Keratinocyte (primary cell): ENCODE measurements around the gene GPR31. TPM values are rescaled to one million over a fixed set of nuclear protein-coding genes. Genes with fewer than 3 reads are reported as not detected.

Experiments used
- DNase-seq: peaks from one replicate; pipeline ENCODE4 v3.0.0-alpha.2; 2011; ENCODE audit warnings: low read depth, missing footprints, low spot score
- FAIRE-seq: peaks from 2 replicates; lab custom pipeline; 2011; peaks lifted over from hg19 to GRCh38; lab: Jason Lieb, UNC
- H2AFZ ChIP-seq: 2 replicates; pipeline ENCODE4 v1.6.0; 2012; ENCODE audit warnings: low read length, control low read depth, inconsistent platforms; ENCODE audit not compliant: control insufficient read depth
- H3K27ac ChIP-seq: 2 replicates; pipeline ENCODE4 v1.5.1; 2011; ENCODE audit warnings: low read length; ENCODE audit not compliant: control insufficient read depth, insufficient read depth
- H3K27me3 ChIP-seq: 3 replicates; pipeline ENCODE4 v1.6.0; 2011; ENCODE audit warnings: low read length; ENCODE audit not compliant: control insufficient read depth, insufficient read depth; ENCODE audit errors: extremely low read depth
- H3K36me3 ChIP-seq, 2 experiments: 2 replicates in 1 of 2; 3 replicates in 1 of 2; pipeline ENCODE4 v1.5.1; 2011; ENCODE audit warnings: low read length in 2 of 2, mild to moderate bottlenecking in 1 of 2; ENCODE audit not compliant: control insufficient read depth in 2 of 2, insufficient read depth in 2 of 2; ENCODE audit errors: extremely low read depth in 1 of 2
- H3K4me1 ChIP-seq: 3 replicates; pipeline ENCODE4 v1.5.1; 2011; ENCODE audit warnings: low read length; ENCODE audit not compliant: control insufficient read depth, insufficient read depth; ENCODE audit errors: extremely low read depth
- H3K4me2 ChIP-seq: 3 replicates; pipeline ENCODE4 v1.6.0; 2011; ENCODE audit warnings: low read depth, low read length; ENCODE audit not compliant: control insufficient read depth, insufficient read depth; ENCODE audit errors: extremely low read depth
- H3K4me3 ChIP-seq, 3 experiments: fragments of 200-600 bp in 1 of 3; sonication (generic) in 1 of 3; 2 replicates in 2 of 3; 3 replicates in 1 of 3; pipeline ENCODE4 v1.5.1; 2011 to 2016; ENCODE audit warnings: low read length in 3 of 3, mild to moderate bottlenecking in 3 of 3, control low read depth in 2 of 3, inconsistent platforms in 1 of 3, low read depth in 1 of 3, mixed read lengths in 1 of 3, mixed run types in 1 of 3, moderate library complexity in 1 of 3; ENCODE audit not compliant: control insufficient read depth in 2 of 3, insufficient read depth in 2 of 3; ENCODE audit errors: extremely low read depth in 1 of 3
- H3K79me2 ChIP-seq: 2 replicates; pipeline ENCODE4 v1.6.0; 2012; ENCODE audit warnings: low read length; ENCODE audit not compliant: control insufficient read depth, insufficient read depth
- H3K9ac ChIP-seq: 3 replicates; pipeline ENCODE4 v1.6.0; 2011; ENCODE audit warnings: low read length; ENCODE audit not compliant: control insufficient read depth, insufficient read depth; ENCODE audit errors: extremely low read depth
- H3K9me1 ChIP-seq: 3 replicates; pipeline ENCODE4 v1.6.0; 2011; ENCODE audit warnings: low read length; ENCODE audit not compliant: control insufficient read depth, insufficient read depth; ENCODE audit errors: extremely low read depth
- H3K9me3 ChIP-seq: 2 replicates; pipeline ENCODE4 v1.5.1; 2012; ENCODE audit warnings: low read depth, low read length; ENCODE audit not compliant: control insufficient read depth
- H4K20me1 ChIP-seq: 3 replicates; pipeline ENCODE4 v1.6.0; 2011; ENCODE audit warnings: low read length; ENCODE audit not compliant: control insufficient read depth, insufficient read depth; ENCODE audit errors: extremely low read depth
- CTCF ChIP-seq, 3 experiments: IDR thresholded peaks in 1 of 3; conservative IDR thresholded peaks in 1 of 3; optimal IDR thresholded peaks in 1 of 3; 2 replicates in 2 of 3; 3 replicates in 1 of 3; pipeline versions ENCODE3 to v1.5.1; 2011; ENCODE audit warnings: low read length in 3 of 3, mild to moderate bottlenecking in 3 of 3, moderate library complexity in 2 of 3, control low read depth in 1 of 3, inconsistent platforms in 1 of 3; ENCODE audit not compliant: insufficient read depth in 2 of 3; ENCODE audit errors: extremely low read depth in 1 of 3
- EZH2 ChIP-seq: IDR thresholded peaks from one replicate; pipeline ENCODE4 v1.6.1; 2012; ENCODE audit warnings: inconsistent platforms, mild to moderate bottlenecking, low read length, moderate library complexity
- dilution Hi-C: fragments of 300-500 bp; cut with MboI; formaldehyde crosslinking; loops from one replicate; pipeline ENCODE4 v1.7.0; 2020; ENCODE audit warnings: low sequenced_read_pairs; ENCODE audit not compliant: extremely low pct_ligation_motif_present
- polyA plus RNA-seq, 5 experiments: library from polyadenylated mRNA; depleted of rRNA in 3 of 5; stranded (reverse) in 3 of 5; stranded (forward) in 1 of 5; unstranded in 1 of 5; fragments of >200 nt; gene quantifications; 1 replicate in 1 of 5; 2 replicates in 3 of 5; 3 replicates in 1 of 5; pipeline versions ENCODE4 v1.2.1 to v1.2.3, GENCODE V29; 2011 to 2012; ENCODE audit warnings: missing spikeins in 2 of 5, low read depth in 1 of 5, low replicate concordance in 1 of 5

GPR31 gene
- polyA plus RNA-seq, 1 donor (not counting 4 experiments of a cell fraction or from before 2014, with no cell fraction given) = not detected

GRCh38 chr6:167109651-167110050 lies 48.1 kb downstream of the GPR31 start:
- FAIRE-seq = no peak
- H3K4me3 ChIP-seq = no peak overlapping the region
- dilution Hi-C loops = no loop called here

GRCh38 chr6:167108278-167108677 lies 49.5 kb downstream of the GPR31 start:
- no peak overlapping the region for H2AFZ ChIP-seq
- no peak for DNase-seq
- no peaks in the 10 kb centered on the region for H3K9me3 ChIP-seq
- no peak overlapping the region for H3K9ac ChIP-seq
- H3K27ac ChIP-seq = no peak overlapping the region
- dilution Hi-C loops = no loop called here
- TF ChIP-seq CTCF (optimal IDR thresholded peaks at IDR 0.05 in 1 of 3, IDR thresholded peaks at IDR 0.05 in 1 of 3, conservative IDR thresholded peaks at IDR 0.05 in 1 of 3; ENCODE audit: extremely low read depth in 1 of 3, insufficient read depth in 2 of 3, low read length in 3 of 3) = no peak
- TF ChIP-seq EZH2 = no peak
- H3K4me1 ChIP-seq = no peaks in the 10 kb centered on the region
- no peak overlapping the region for H3K4me3 ChIP-seq
- H3K79me2 ChIP-seq = no peaks in the 10 kb centered on the region
- H3K27me3 ChIP-seq = no peaks in the 10 kb centered on the region
- no peaks in the 10 kb centered on the region for H3K9me1 ChIP-seq
- H4K20me1 ChIP-seq = no peaks in the 10 kb centered on the region
- no peaks in the 10 kb centered on the region for H3K36me3 ChIP-seq
- no peak overlapping the region for H3K4me2 ChIP-seq
- FAIRE-seq = no peak

More at GRCh38 chr6:167109651-167110050, 48.1 kb downstream of the GPR31 start:
- H4K20me1 ChIP-seq = no peaks in the 10 kb centered on the region
- no peaks in the 10 kb centered on the region for H3K27me3 ChIP-seq
- no peak overlapping the region for H3K27ac ChIP-seq
- H3K9ac ChIP-seq = no peak overlapping the region
- DNase-seq = no peak
- H3K4me2 ChIP-seq = no peak overlapping the region
- no peaks in the 10 kb centered on the region for H3K9me3 ChIP-seq
- no peaks in the 10 kb centered on the region for H3K79me2 ChIP-seq
- no peak overlapping the region for H2AFZ ChIP-seq
- no peaks in the 10 kb centered on the region for H3K4me1 ChIP-seq
- H3K36me3 ChIP-seq = no peaks in the 10 kb centered on the region
- no peak for TF ChIP-seq CTCF (optimal IDR thresholded peaks at IDR 0.05 in 1 of 3, IDR thresholded peaks at IDR 0.05 in 1 of 3, conservative IDR thresholded peaks at IDR 0.05 in 1 of 3; ENCODE audit: extremely low read depth in 1 of 3, insufficient read depth in 2 of 3, low read length in 3 of 3)
- no peak for TF ChIP-seq EZH2
- H3K9me1 ChIP-seq = no peaks in the 10 kb centered on the region
